OCI-LY7 (cell line): ENCODE results near the gene SAMD10.

ENCODE experiments used
- CTCF ChIP-seq: fragments of 200-600 bp; sonication (generic); conservative IDR thresholded peaks from 2 replicates; pipeline ENCODE4 v1.5.1; 2014; ENCODE audit warnings: mild to moderate bottlenecking, antibody characterized with exemption, low read length, moderate library complexity, mixed read lengths
- EZH2phosphoT487 ChIP-seq: fragments of 200-600 bp; sonication (generic); IDR thresholded peaks from 2 replicates; pipeline ENCODE4 v1.6.1; 2018; ENCODE audit warnings: low read depth, borderline replicate concordance, mild to moderate bottlenecking, mixed run types, antibody characterized with exemption, low read length, moderate library complexity, mixed read lengths

GRCh38 chr20:63963348-63963741 lies 16.1 kb downstream of the SAMD10 start:
- TF ChIP-seq CTCF: no peak
- no peak for TF ChIP-seq EZH2phosphoT487
